Skeletal muscle tissue (tissue), 4 donors: ENCODE measurements around the gene KCNS1. TPM values are rescaled to one million over a fixed set of nuclear protein-coding genes. Genes with fewer than 3 reads are reported as not detected.

ENCODE experiments used
- H3K27ac ChIP-seq: one replicate; pipeline ENCODE4 v1.7.0; 2013; ENCODE audit warnings: mild to moderate bottlenecking, low read depth, low read length, inconsistent platforms
- H3K27me3 ChIP-seq, 3 donors: one replicate each; pipeline ENCODE4 v1.7.0; 2013; ENCODE audit warnings: low read length in 3 of 3; ENCODE audit not compliant: control insufficient read depth in 3 of 3, insufficient read depth in 3 of 3
- H3K36me3 ChIP-seq, 3 donors: one replicate each; pipeline ENCODE4 v1.7.0; 2013; ENCODE audit warnings: low read length in 3 of 3; ENCODE audit not compliant: control insufficient read depth in 3 of 3, insufficient read depth in 3 of 3
- H3K4me1 ChIP-seq, 3 donors: one replicate each; pipeline ENCODE4 v1.7.0; 2013; ENCODE audit warnings: low read length in 3 of 3, mild to moderate bottlenecking in 3 of 3; ENCODE audit not compliant: control insufficient read depth in 3 of 3, insufficient read depth in 3 of 3
- H3K4me3 ChIP-seq, 3 donors: one replicate each; pipeline ENCODE4 v1.7.0; 2013; ENCODE audit warnings: low read length in 3 of 3
- H3K9ac ChIP-seq, 3 donors: one replicate each; pipeline ENCODE4 v1.7.0; 2013; ENCODE audit warnings: low read length in 3 of 3, mild to moderate bottlenecking in 3 of 3, moderate library complexity in 2 of 3, low read depth in 1 of 3
- H3K9me3 ChIP-seq, 3 donors: one replicate each; pipeline ENCODE4 v1.7.0; 2013; ENCODE audit warnings: low read length in 3 of 3; ENCODE audit not compliant: control insufficient read depth in 3 of 3
- total RNA-seq: library from RNA; depleted of rRNA; stranded (reverse); fragments of >200 nt; gene quantifications from one replicate; pipeline ENCODE4 v1.2.3, GENCODE V29; 2014
- donor health status: Osteomylitis.

KCNS1 gene
- total RNA-seq, 1 donor from 2014 or later: under 0.01 TPM

DNA sequence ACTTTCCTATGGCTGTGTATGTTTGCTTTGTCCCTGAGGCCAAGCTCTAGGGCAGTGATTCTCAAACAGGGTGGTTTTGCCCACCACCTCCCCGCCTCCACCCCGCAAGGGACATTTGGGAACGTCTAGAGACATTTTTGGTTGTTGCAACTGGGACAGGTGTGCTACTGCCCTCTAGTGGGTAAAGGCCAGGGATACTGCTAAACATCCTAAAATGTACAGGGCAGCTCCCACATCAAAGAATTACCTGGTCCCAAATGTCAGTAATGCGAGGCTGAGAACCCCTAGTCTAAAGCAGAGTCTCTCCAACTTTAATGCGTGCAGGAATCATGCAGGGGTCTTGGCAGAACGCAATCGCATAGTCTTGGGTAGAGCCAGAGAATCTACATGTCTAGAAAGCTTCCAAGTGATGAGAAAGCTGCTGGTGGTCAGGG is 5.1 kb downstream of the KCNS1 start:
- Histone ChIP-seq H3K27ac (no peak overlapping the region), H3K4me1 (peaks cover 3 to 12% (median 4%) of the 10 kb centered on the region in 3 donors), H3K9ac (no peak overlapping the region), H3K27me3 (peaks cover 46 to 54% (median 49%) of the 10 kb centered on the region in 3 donors), H3K36me3 (no peaks in the 10 kb centered on the region), H3K9me3 (no peaks in the 10 kb centered on the region), H3K4me3 (no peak overlapping the region)

DNA sequence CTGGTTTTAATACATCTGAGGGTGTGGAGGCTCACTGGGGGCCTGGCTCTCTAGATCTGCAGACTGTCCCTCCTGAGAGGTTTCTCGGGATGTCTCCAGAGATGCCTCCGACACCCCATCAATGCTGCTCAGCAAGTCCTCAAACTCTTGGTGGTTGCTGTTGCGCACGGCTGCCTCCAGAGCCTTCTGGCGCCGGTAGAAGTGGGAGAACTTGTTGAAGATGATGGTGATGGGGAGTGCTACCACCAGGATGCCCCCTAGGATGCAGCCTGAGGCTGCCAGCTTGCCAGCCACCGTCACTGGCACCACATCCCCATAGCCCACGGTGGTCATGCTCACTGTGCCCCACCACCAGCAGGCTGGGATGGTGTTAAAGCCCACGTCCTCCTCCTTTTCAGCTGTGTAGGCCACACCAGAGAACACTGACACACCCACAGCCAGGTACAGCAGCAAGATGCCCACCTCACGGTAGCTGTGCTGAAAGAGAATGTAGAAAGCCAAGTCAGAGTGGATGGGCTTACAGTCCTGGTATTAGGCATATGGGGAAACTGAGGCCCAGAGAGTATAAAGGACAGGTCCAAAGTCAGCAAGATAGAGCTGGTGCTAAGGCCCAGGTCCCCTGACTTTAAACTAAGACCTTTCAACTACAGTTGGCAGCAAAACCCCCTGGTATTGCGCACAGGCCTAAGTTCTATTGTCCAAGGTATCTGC is 5.9 kb downstream of the KCNS1 start:
- Histone ChIP-seq H3K9ac (no peak overlapping the region), H3K4me1 (peaks cover 3 to 12% (median 4%) of the 10 kb centered on the region in 3 donors), H3K27ac (no peak overlapping the region), H3K27me3 (peaks cover 40 to 46% (median 42%) of the 10 kb centered on the region in 3 donors), H3K4me3 (no peak overlapping the region), H3K9me3 (no peaks in the 10 kb centered on the region), H3K36me3 (no peaks in the 10 kb centered on the region)

DNA sequence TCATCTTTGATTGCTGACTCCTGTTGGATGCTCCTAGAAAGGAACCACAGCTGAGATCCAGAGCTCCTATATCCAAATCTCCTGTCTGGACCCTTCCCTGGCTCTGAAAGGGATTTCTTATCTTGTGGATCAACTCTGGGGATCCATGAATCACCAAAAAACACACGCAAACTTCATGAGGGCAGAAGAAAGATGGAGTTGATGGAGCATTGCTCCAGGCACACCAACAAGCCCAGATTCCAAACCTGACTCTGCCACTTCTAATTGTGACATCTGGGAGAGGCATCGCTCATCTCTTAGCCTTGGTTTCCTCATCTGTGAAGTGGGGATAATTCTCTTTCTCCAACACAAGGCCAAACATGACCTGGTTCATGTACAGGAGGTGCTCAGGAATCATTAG is 6.7 kb downstream of the KCNS1 start:
- Histone ChIP-seq H3K4me3 (no peak overlapping the region), H3K27ac (no peak overlapping the region), H3K9ac (no peak overlapping the region), H3K9me3 (no peaks in the 10 kb centered on the region), H3K4me1 (peaks cover 3 to 12% (median 4%) of the 10 kb centered on the region in 3 donors), H3K27me3 (peaks cover 33 to 38% (median 33%) of the 10 kb centered on the region in 3 donors), H3K36me3 (no peaks in the 10 kb centered on the region)

DNA sequence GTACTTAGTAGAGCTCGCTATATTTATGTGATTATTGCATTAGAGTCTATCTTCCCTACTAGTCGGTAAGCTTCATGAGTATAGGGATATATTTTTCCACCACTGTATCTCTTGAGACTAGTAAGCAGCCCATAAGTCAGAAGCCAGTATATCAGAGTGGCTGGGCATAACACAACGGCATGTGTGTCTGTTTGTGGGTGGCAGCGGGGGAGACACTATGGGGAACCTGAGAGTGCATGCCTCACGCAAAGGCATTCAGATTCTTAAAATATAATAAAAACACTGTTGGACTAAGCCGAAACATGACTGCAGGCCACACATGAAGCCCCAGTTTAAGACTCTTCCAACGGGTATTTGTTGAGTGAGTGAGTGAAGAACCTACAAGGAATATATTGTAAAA is 8.0 kb downstream of the KCNS1 start:
- no peak overlapping the region for H3K9ac ChIP-seq
- H3K27ac ChIP-seq: no peak overlapping the region
- no peaks in the 10 kb centered on the region for H3K9me3 ChIP-seq
- no peak overlapping the region for H3K4me3 ChIP-seq
- no peaks in the 10 kb centered on the region for H3K36me3 ChIP-seq
- H3K4me1 ChIP-seq: peaks cover 0 to 6% (median 0%) of the 10 kb centered on the region in 3 donors
- peaks cover 20 to 25% (median 20%) of the 10 kb centered on the region in 3 donors for H3K27me3 ChIP-seq

DNA sequence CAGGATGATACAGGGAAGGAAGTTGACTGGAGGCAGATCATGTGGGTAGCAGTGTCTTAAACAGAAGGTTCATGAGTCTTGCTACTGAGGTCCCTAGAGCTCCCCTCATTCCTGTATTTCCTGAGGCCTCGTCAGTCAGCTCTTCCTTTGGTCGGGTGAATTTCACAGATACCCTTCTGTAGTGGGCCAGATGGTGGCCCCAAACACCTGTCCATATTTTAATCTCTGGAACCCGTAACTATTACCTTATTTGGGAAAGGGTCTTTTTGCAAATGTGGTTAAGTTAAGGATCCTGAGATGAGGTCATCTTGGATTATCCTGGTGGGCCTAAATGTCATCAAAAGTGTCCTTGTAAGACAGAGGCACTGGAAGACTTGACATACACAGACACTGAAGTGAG is 9.6 kb downstream of the KCNS1 start:
- Histone ChIP-seq H3K4me1 (peaks cover 0 to 2% (median 0%) of the 10 kb centered on the region in 3 donors), H3K36me3 (no peaks in the 10 kb centered on the region), H3K9ac (no peak overlapping the region), H3K27ac (no peak overlapping the region), H3K9me3 (no peaks in the 10 kb centered on the region), H3K4me3 (no peak overlapping the region), H3K27me3 (peaks cover 5 to 10% (median 6%) of the 10 kb centered on the region in 3 donors)

DNA sequence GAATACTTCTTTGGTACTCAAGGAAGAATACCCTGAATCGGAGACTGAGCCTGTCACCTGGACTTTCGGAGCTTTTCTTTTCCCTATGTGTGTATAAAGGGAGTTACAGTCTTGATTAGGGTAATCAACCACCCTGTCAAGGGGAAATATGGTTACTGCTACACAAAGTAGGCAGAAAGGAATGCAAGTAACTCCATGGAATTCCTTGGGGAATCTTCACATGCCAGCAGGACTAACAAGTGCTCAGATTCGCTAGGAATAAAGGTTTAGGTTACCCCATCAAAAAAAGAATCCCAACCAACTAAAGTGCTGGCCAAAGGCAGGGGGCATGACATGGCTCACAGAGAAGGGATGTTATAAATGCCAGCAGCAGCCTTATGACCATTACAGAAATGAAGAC is 10.4 kb downstream of the KCNS1 start:
- H3K9ac ChIP-seq: no peak overlapping the region
- peaks cover 0 to 4% (median 0%) of the 10 kb centered on the region in 3 donors for H3K27me3 ChIP-seq
- no peak overlapping the region for H3K27ac ChIP-seq
- no peak overlapping the region for H3K4me3 ChIP-seq
- H3K9me3 ChIP-seq: no peaks in the 10 kb centered on the region
- peaks cover 0 to 2% (median 0%) of the 10 kb centered on the region in 3 donors for H3K4me1 ChIP-seq
- no peaks in the 10 kb centered on the region for H3K36me3 ChIP-seq

DNA sequence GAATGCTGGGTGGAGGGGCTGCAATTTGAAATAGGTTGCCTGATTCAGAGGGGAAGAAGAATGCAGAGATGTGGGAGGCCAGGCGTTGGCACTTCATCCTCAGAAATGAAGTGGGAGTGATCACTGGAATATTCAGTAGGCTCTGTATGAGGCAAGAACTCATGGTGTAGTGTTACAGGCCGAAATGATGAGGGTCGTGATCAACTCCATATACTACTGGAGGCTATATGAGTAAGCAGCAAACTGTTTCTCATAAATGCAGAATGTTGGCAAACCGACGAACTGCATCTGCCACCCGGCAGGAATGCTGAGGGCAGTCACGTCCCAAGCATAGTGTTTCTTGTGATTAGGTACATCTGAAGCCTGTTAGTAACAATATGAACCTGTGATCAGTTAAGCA is 12.7 kb downstream of the KCNS1 start:
- Histone ChIP-seq H3K4me3 (no peak overlapping the region), H3K9ac (no peak overlapping the region), H3K27me3 (no peaks in the 10 kb centered on the region), H3K36me3 (no peaks in the 10 kb centered on the region), H3K9me3 (no peaks in the 10 kb centered on the region), H3K27ac (no peak overlapping the region), H3K4me1 (peaks cover 0 to 2% (median 0%) of the 10 kb centered on the region in 3 donors)

DNA sequence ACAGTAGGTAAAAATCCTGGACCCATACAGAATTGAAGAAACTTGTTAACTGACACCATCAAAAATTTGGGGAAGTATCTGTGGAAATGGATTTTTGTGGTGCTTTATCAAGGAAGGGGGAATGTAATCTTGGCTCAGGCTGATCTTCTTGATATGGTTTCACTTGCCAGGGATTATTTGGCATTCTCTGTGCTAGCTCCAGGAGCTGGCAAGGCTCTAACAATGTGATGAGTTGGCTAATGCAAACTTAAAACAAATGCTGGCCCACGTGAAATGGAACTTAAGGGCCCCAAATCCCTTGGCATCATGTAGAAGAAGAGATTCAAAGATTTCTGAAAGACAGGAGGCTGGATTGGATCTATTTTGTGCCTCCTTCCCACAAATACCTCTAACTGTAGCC is 13.1 kb downstream of the KCNS1 start:
- Histone ChIP-seq H3K9me3 (peaks cover 0 to 2% (median 0%) of the 10 kb centered on the region in 3 donors), H3K4me3 (no peak overlapping the region), H3K4me1 (peaks cover 0 to 2% (median 0%) of the 10 kb centered on the region in 3 donors), H3K27me3 (no peaks in the 10 kb centered on the region), H3K36me3 (no peaks in the 10 kb centered on the region), H3K9ac (no peak overlapping the region), H3K27ac (no peak overlapping the region)

DNA sequence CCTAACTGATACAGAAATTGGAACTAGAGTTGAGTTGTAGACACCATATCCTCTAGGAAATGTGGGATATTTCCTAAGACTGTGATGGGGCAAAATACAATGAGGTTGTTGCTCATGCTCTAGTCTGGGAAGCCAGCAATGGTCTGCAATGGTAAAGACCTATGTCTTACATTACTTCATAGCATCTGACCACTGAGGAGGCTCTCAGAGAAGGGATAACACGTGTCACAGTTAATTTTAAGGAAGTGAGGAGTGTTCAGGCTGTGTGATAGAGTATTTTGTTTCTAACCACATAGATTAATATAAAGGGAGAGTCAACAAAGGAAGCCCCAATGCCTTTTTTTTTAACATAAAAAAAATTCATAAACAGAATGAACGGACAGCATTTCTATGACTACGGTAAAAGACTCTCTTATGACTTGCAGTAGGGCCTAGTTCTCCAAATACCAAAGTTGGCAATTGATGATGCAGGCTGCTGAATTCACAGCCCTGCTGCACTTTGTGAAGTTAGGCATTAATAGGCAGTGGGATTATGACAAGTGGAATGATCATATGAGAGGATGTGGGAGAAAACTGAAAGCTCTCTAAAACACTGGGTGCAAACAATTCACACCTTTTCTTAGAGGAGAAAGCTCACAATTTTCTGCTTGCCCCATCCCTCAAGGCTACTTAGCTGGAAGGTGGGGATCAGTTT is 13.7 kb downstream of the KCNS1 start:
- peaks cover 0 to 2% (median 0%) of the 10 kb centered on the region in 3 donors for H3K9me3 ChIP-seq
- peaks cover 0 to 2% (median 0%) of the 10 kb centered on the region in 3 donors for H3K4me1 ChIP-seq

DNA sequence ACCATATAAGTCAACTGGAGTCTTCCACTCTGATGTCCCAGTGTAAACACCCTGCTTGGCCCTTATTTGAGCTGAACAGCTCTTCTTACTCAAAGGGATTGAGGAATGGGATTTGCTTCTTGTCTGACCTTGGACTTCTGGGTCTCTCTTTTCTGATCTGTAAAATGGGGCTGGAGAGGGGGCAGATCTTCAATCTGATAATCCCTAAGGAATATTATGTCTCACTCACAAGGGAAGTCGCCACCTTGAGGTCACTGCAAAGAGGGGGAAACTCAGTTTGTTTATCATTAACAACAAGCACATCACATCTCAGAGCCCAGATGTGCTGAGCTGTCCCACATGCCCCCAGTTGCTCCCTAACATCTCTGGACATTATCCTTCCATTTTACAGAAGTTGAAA is 15.1 kb downstream of the KCNS1 start:
- Histone ChIP-seq H3K9ac (no peak overlapping the region), H3K4me3 (no peak overlapping the region), H3K27me3 (no peaks in the 10 kb centered on the region), H3K27ac (no peak overlapping the region), H3K9me3 (peaks cover 0 to 2% (median 0%) of the 10 kb centered on the region in 3 donors), H3K36me3 (peaks cover 0 to 1% (median 0%) of the 10 kb centered on the region in 3 donors), H3K4me1 (peaks cover 0 to 2% (median 0%) of the 10 kb centered on the region in 3 donors)

More for the DNA sequence above, 13.7 kb downstream of the KCNS1 start:
- Histone ChIP-seq H3K27me3 (no peaks in the 10 kb centered on the region), H3K36me3 (no peaks in the 10 kb centered on the region), H3K4me3 (no peak overlapping the region), H3K9ac (no peak overlapping the region), H3K27ac (no peak overlapping the region)
